Hepatocyte (in vitro differentiated cells): ENCODE measurements around the gene ZNF710. TPM values are rescaled to one million over a fixed set of nuclear protein-coding genes. Genes with fewer than 3 reads are reported as not detected.

ENCODE experiments used
- DNase-seq: peaks from one replicate; pipeline ENCODE4 v3.0.0-alpha.2; 2016; ENCODE audit warnings: low spot score
- H2AFZ ChIP-seq: fragments of 200-600 bp; sonication (generic); 2 replicates; pipeline ENCODE4 v1.6.0; 2016; ENCODE audit warnings: antibody characterized with exemption, mild to moderate bottlenecking
- H3K27ac ChIP-seq: fragments of 200-600 bp; sonication (generic); 2 replicates; pipeline ENCODE4 v1.5.1; 2016; ENCODE audit warnings: mild to moderate bottlenecking
- H3K27me3 ChIP-seq: fragments of 200-600 bp; sonication (generic); 2 replicates; pipeline ENCODE4 v1.6.1; 2016
- H3K36me3 ChIP-seq: fragments of 200-600 bp; sonication (generic); replicated peaks from 2 replicates; pipeline ENCODE4 v1.5.1; 2016; ENCODE audit warnings: low read depth; ENCODE audit not compliant: insufficient read depth
- H3K4me1 ChIP-seq: fragments of 200-600 bp; sonication (generic); 2 replicates; pipeline ENCODE4 v1.5.1; 2016; ENCODE audit warnings: mild to moderate bottlenecking, moderate library complexity; ENCODE audit not compliant: insufficient read depth
- H3K4me2 ChIP-seq: fragments of 200-600 bp; sonication (generic); 2 replicates; pipeline ENCODE4 v1.6.0; 2016
- H3K4me3 ChIP-seq: fragments of 200-600 bp; sonication (generic); 2 replicates; pipeline ENCODE4 v1.5.1; 2016; ENCODE audit warnings: mild to moderate bottlenecking
- H3K79me2 ChIP-seq: fragments of 200-600 bp; sonication (generic); 2 replicates; pipeline ENCODE4 v1.6.0; 2017; ENCODE audit warnings: mild to moderate bottlenecking
- H3K9me2 ChIP-seq: fragments of 200-600 bp; sonication (generic); replicated peaks from 2 replicates; pipeline ENCODE4 v1.6.0; 2017; ENCODE audit warnings: mild to moderate bottlenecking; ENCODE audit not compliant: insufficient read depth
- H3K9me3 ChIP-seq: fragments of 200-600 bp; sonication (generic); 2 replicates; pipeline ENCODE4 v1.5.1; 2016; ENCODE audit warnings: low read depth, mild to moderate bottlenecking
- H4K20me1 ChIP-seq: fragments of 200-600 bp; sonication (generic); 2 replicates; pipeline ENCODE4 v1.6.0; 2016; ENCODE audit warnings: mild to moderate bottlenecking; ENCODE audit not compliant: insufficient read depth, poor library complexity, severe bottlenecking
- EZH2 ChIP-seq: fragments of 200-600 bp; sonication (generic); IDR thresholded peaks from 2 replicates; pipeline ENCODE4 v1.6.1; 2016; ENCODE audit warnings: antibody characterized with exemption, mild to moderate bottlenecking, borderline replicate concordance
- EZH2phosphoT487 ChIP-seq: fragments of 200-600 bp; sonication (generic); IDR thresholded peaks from one replicate; pipeline ENCODE4 v1.6.1; 2018; ENCODE audit warnings: antibody characterized with exemption, mild to moderate bottlenecking, low read depth, moderate library complexity; ENCODE audit not compliant: unreplicated experiment, severe bottlenecking
- WGBS: methylation state at CpG from one replicate; pipeline ENCODE4 v1.1.6; 2016; ENCODE audit warnings: low lambda C conversion rate; ENCODE audit errors: missing lambda C conversion rate; 5-methylcytosine and 5-hydroxymethylcytosine counted together
- polyA plus RNA-seq: library from polyadenylated mRNA; unstranded; fragments of >200 nt; fragmentation: Nextera tagmentation; extraction: Ambion mirVana; gene quantifications from 2 replicates; pipeline ENCODE4 v1.2.1, GENCODE V29; 2016
- total RNA-seq: library from RNA; depleted of rRNA; stranded (reverse); fragments of >200 nt; gene quantifications from 2 replicates; pipeline ENCODE4 v1.2.3, GENCODE V29; 2014
- TF ChIP-seq, protein P1 (sequence below): fragments of 200-600 bp; sonication (generic); IDR thresholded peaks from 2 replicates; pipeline ENCODE4 v1.5.1; 2016; ENCODE audit warnings: antibody characterized with exemption, mild to moderate bottlenecking; ENCODE audit not compliant: poor library complexity

The ZNF710 gene
- total and polyA plus RNA-seq, 2 experiments from 2014 or later, result 14.5 to 17.2 TPM

DNA sequence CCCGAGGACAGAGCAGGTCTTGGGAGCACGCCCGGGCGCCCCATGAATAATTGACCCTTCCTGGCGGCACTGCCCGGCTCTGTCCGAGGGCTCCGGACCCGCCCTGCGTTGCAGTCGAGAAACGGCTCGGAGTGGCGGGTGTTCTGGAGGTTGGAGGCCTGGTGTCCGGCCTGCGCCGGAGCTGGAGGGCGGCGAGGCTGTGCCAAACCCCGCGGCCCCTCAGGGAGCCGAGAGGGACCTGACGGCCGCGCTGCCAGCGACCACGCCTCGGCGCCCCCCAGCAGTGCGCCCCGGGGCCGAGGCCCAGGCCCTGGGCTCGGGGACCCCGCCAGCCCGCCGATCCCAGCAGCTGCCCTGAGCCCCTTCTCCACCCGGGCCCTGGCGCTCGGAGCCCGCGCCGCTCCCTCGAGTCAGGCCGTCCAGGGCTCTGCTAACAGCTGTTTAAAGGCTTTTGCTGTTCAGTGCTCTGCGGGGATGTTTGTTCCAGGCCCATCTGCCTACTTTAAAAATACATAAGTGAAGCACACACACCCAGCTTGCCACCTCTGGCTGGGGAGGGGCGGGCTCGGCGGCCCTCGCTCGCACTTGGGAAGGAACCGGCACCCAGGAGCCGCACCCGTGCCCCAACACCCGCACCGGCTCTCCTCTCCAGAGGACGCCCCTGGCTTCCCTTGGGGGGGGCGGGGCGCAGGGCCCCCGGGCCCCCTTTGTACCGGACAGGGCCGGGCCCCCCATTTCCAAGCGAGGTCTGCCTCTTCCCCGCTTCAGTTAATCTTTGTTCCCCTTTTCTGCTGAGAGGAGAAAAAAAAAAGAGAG is 730 bp upstream of the ZNF710 start:
- Histone ChIP-seq H3K36me3 (no peaks in the 10 kb centered on the region), H3K4me2 (peak overlapping the region; percentile 84), H2AFZ (peak overlapping the region; percentile 47), H3K4me3 (peak overlapping the region; percentile 92), H3K27ac (peak overlapping the region; percentile 96), H3K9me3 (no peaks in the 10 kb centered on the region), H3K9me2 (no peaks in the 10 kb centered on the region), H3K27me3 (no peaks in the 10 kb centered on the region), H3K4me1 (peaks cover 46% of the 10 kb centered on the region), H4K20me1 (no peaks in the 10 kb centered on the region), H3K79me2 (peaks cover 28% of the 10 kb centered on the region)
- peak; percentile 60 for DNase-seq
- WGBS, result 7% methylated on average over 51 of the region's 63 CpGs
- TF ChIP-seq EZH2 (no peak), EZH2phosphoT487 (no peak)
- TF ChIP-seq, protein P1, sequence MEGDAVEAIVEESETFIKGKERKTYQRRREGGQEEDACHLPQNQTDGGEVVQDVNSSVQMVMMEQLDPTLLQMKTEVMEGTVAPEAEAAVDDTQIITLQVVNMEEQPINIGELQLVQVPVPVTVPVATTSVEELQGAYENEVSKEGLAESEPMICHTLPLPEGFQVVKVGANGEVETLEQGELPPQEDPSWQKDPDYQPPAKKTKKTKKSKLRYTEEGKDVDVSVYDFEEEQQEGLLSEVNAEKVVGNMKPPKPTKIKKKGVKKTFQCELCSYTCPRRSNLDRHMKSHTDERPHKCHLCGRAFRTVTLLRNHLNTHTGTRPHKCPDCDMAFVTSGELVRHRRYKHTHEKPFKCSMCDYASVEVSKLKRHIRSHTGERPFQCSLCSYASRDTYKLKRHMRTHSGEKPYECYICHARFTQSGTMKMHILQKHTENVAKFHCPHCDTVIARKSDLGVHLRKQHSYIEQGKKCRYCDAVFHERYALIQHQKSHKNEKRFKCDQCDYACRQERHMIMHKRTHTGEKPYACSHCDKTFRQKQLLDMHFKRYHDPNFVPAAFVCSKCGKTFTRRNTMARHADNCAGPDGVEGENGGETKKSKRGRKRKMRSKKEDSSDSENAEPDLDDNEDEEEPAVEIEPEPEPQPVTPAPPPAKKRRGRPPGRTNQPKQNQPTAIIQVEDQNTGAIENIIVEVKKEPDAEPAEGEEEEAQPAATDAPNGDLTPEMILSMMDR, result no peak

DNA sequence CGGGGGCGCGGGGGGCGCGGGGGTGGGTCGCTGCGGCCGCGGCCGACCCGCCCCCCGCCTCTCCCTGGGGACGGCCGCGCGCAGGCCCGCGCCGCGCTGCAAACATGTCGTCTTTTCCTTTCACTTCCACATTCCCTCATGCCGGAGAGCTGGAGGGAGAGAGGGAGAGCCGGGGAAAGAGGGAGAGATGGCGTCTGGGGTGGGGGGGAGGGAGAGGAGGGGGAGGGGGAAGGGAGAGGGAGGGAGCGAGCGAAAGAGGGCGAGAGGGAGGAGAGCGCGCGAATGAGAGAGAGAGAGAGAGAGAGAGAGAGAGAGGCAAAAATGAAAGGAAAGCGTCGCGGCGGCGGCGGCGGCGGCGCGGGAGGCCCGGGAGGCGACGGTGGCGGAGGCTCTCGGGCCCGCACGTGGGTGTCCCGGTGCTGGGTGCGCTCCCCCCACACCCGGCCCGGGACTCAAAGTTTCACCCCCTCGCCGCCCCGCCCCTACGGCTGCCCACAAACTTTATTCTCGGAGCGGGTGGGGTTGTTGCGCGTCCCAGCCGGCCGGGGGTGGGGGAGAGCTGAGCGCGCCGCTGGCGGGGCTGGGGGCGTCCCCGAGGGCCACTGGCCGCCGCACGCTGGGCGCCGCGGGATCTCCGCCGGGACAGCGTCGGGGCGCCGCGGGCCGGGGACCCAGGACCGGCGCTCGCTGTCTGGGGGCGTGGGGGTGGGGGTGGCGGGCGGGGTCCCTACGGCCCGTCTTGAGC is 731 bp downstream of the ZNF710 start:
- peaks cover 43% of the 10 kb centered on the region for H3K79me2 ChIP-seq
- peaks cover 59% of the 10 kb centered on the region for H3K4me1 ChIP-seq
- peak overlapping the region; percentile 89 for H3K4me2 ChIP-seq
- TF ChIP-seq EZH2 (no peak), EZH2phosphoT487 (no peak)
- TF ChIP-seq, protein P1, result no peak
- no peaks in the 10 kb centered on the region for H3K9me3 ChIP-seq
- peaks cover 4% of the 10 kb centered on the region for H4K20me1 ChIP-seq
- H2AFZ ChIP-seq, result peak overlapping the region; percentile 49
- H3K36me3 ChIP-seq, result no peaks in the 10 kb centered on the region
- H3K27me3 ChIP-seq, result no peaks in the 10 kb centered on the region
- no peaks in the 10 kb centered on the region for H3K9me2 ChIP-seq
- WGBS, result 7% methylated on average over 3 of the region's 89 CpGs
- peak overlapping the region; percentile 60 for H3K4me3 ChIP-seq
- peak overlapping the region; percentile 87 for H3K27ac ChIP-seq
- peak; percentile 82 for DNase-seq

DNA sequence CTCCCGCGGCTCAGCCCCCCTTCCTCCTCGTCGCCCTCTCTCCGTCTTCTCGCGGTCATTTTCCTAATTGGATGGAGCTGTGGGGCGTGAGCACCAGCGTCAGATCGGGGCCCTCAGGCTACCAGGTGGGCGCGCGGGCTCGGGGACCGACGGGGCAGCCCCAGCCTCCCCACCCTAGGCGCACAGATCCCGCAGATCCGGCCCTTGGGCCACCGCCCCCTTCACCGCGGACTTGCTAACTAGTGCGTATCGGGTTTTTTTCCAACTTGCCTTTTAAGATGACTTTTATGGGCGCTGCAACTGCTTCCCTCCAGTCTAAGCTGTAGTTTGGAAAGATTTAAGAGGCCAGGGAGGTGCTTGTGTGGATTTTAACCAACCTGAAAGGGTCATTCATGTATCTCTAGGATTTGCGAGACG is 1.3 kb downstream of the ZNF710 start:
- Histone ChIP-seq H2AFZ (peak overlapping the region; percentile 49), H3K9me2 (no peaks in the 10 kb centered on the region), H3K4me1 (peaks cover 56% of the 10 kb centered on the region), H3K4me2 (peak overlapping the region; percentile 89), H3K4me3 (peak overlapping the region; percentile 60), H4K20me1 (peaks cover 8% of the 10 kb centered on the region), H3K36me3 (no peaks in the 10 kb centered on the region), H3K27me3 (no peaks in the 10 kb centered on the region), H3K27ac (peak overlapping the region; percentile 87), H3K79me2 (peaks cover 49% of the 10 kb centered on the region), H3K9me3 (no peaks in the 10 kb centered on the region)
- DNase-seq, result peak; percentile 62
- TF ChIP-seq EZH2phosphoT487 (no peak), EZH2 (no peak)
- TF ChIP-seq, protein P1, result no peak
- 1% methylated on average over 23 of the region's 27 CpGs for WGBS
